ENCODE data around the gene CDK4. TPM values are rescaled to one million over a fixed set of nuclear protein-coding genes. Genes with fewer than 3 reads are reported as not detected.

Gene CDK4
- total RNA-seq, 1 experiment from 2014 or later: 156 TPM

DNA sequence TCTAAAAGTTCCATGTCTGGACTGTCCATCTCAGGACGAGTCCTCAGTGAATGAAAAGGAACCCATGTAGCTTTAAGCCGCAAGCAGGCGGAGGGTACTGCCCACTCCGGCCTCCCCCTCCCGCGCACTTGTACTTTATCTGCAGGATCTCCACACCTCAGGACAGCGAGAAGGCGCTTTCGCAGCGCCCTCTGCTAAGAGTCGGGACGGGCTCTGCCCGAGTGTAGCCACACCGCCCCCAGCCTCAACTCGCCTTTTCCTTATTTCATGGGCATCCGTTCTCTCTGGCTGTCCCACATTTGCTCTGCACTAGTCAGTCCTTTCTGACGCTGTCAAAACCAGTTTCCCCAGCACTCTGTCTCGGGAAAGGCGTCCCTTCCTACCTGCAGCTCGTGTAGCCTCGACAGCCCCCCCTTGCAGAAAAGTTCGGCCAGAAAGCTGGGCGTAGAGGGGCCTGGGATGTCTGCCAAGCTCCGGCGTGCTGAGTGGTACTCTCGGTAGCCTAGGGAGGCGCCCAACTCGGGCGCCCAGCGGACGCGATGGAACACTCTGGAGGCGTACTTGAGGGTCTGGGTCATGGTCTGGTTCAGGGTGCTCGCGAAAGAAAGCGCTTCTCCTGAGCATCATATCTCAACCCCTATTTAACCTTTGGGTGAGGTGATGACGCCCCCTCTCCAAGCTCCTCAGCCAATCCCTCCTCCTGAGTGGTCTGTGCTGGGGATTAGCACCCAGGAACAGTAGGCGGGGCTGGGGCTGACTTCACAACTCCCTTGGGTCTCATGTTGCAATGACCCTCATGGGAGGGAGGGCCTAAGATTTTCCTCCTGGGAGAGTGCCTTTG is 14.6 kb upstream of the CDK4 start, which contains the start of gene CYP27B1:
Gene CYP27B1, minus strand, starts transcription at position 615 of the 841 bp plus-strand sequence. Its CDS starts 37 bp downstream, at position 578.
- DNase-seq: no peak
- no TSS peak for BruUV-seq (replicated peaks)
- Histone ChIP-seq H3K27ac (no peak within 1 kb of the TSS), H3K9me2 (ENCODE audit: insufficient read depth) (no peaks in the 10 kb centered on the region), H3K36me3 (ENCODE audit: low read depth) (no peaks in the 10 kb centered on the region), H3K9me3 (ENCODE audit: insufficient read depth, low read depth) (no peaks in the 10 kb centered on the region), H2AFZ (no peak within 1 kb of the TSS), H4K20me1 (ENCODE audit: insufficient read depth) (no peaks in the 10 kb centered on the region; the same call in 1 of the 2 replicates), H3K4me1 (replicated peaks; ENCODE audit: insufficient read depth) (no peaks in the 10 kb centered on the region; the same call in 1 of the 2 replicates), H3K4me3 (no peak within 1 kb of the TSS), H3F3A (ENCODE audit: insufficient read depth, low read depth) (peaks cover 4% of the 10 kb centered on the region; the same call in 1 of the 2 replicates), H3K27me3 (ENCODE audit: insufficient read depth, low read depth) (peaks cover 33% of the 10 kb centered on the region), H3K79me2 (ENCODE audit: low read depth) (peaks cover 11% of the 10 kb centered on the region; the same call in 1 of the 2 replicates), H3K4me2 (no peak within 1 kb of the TSS; the same call in 1 of the 2 replicates)
- POLR2A ChIA-PET (ENCODE audit: unreplicated experiment): interaction anchor here (0.5 to 0.7 kb wide), 2 partner anchors 13 to 48 kb away, joined by 4 to 6 read pairs; no protein-coding TSS in a partner anchor
- CTCF ChIA-PET: interaction anchor here (0.8 kb wide), 1 partner anchor 130 kb away, joined by 3 read pairs; no protein-coding TSS in a partner anchor
- TF ChIP-seq, protein P1, sequence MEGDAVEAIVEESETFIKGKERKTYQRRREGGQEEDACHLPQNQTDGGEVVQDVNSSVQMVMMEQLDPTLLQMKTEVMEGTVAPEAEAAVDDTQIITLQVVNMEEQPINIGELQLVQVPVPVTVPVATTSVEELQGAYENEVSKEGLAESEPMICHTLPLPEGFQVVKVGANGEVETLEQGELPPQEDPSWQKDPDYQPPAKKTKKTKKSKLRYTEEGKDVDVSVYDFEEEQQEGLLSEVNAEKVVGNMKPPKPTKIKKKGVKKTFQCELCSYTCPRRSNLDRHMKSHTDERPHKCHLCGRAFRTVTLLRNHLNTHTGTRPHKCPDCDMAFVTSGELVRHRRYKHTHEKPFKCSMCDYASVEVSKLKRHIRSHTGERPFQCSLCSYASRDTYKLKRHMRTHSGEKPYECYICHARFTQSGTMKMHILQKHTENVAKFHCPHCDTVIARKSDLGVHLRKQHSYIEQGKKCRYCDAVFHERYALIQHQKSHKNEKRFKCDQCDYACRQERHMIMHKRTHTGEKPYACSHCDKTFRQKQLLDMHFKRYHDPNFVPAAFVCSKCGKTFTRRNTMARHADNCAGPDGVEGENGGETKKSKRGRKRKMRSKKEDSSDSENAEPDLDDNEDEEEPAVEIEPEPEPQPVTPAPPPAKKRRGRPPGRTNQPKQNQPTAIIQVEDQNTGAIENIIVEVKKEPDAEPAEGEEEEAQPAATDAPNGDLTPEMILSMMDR (conservative IDR thresholded peaks at IDR 0.05): no peak
- no peak for TF ChIP-seq EZH2 (IDR thresholded peaks at IDR 0.05; ENCODE audit: low read depth)
- intact Hi-C loops (cut with micrococcal nuclease; ENCODE audit: unreplicated experiment): no loop called here

DNA sequence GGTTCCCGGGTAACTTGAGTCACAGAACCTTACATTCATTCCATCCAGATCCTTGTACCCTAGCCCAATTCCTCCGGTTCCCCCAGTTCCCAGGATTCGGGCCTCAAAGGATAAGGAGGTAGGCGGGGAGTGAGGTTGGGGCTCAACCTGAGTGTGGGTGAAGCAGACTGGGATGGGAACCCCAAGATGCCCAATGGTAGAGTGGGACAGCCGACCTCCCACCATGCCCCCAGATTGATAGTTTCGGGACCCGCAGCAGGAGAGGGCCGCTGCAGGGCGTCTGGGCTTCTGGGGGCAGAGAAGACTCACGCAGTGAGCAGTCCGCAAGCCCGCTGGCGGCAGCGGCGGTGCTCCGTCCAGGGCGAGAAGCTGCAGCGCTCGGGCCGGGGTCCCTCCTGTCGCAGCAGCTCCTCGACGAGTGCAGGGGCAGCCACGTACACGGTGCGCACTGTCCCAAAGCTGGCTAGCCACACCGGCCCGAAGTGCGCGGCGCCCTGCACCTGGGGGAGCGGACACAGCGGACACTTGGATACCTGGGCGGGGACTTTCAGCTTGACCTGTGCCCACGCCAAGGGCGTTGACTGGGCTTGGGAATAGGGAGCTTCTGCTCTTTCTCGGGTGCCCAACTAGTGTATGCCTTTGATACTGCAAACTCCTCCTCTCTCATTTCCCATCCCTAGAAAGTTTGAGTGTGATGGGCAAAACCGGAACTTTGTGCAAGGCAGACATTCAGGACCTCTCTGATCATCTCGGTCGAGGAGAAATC is 13.8 kb upstream of the CDK4 start:
- no TSS peak for BruUV-seq (replicated peaks)
- Histone ChIP-seq H2AFZ (no peak overlapping the region), H3K9me3 (ENCODE audit: insufficient read depth, low read depth) (no peaks in the 10 kb centered on the region), H3K4me2 (peak overlapping the region; percentile 51), H3K36me3 (ENCODE audit: low read depth) (no peaks in the 10 kb centered on the region), H3K4me3 (no peak overlapping the region), H3K79me2 (ENCODE audit: low read depth) (peaks cover 6% of the 10 kb centered on the region; the same call in 1 of the 2 replicates), H3K9me2 (ENCODE audit: insufficient read depth) (no peaks in the 10 kb centered on the region), H3F3A (ENCODE audit: insufficient read depth, low read depth) (peaks cover 4% of the 10 kb centered on the region; the same call in 1 of the 2 replicates), H4K20me1 (ENCODE audit: insufficient read depth) (no peaks in the 10 kb centered on the region; the same call in 1 of the 2 replicates), H3K4me1 (replicated peaks; ENCODE audit: insufficient read depth) (no peaks in the 10 kb centered on the region; the same call in 1 of the 2 replicates), H3K27me3 (ENCODE audit: insufficient read depth, low read depth) (peaks cover 33% of the 10 kb centered on the region), H3K27ac (no peak overlapping the region)
- TF ChIP-seq, protein P1 (conservative IDR thresholded peaks at IDR 0.05): no peak
- TF ChIP-seq EZH2 (IDR thresholded peaks at IDR 0.05; ENCODE audit: low read depth): no peak
- CTCF ChIA-PET: interaction anchor here (0.8 kb wide), 1 partner anchor 131 kb away, joined by 3 read pairs; no protein-coding TSS in a partner anchor
- intact Hi-C loops (cut with micrococcal nuclease; ENCODE audit: unreplicated experiment): no loop called here
- POLR2A ChIA-PET (ENCODE audit: unreplicated experiment): interaction anchor here (0.5 kb wide), 1 partner anchor 12 kb away, joined by 6 read pairs; no protein-coding TSS in a partner anchor
- DNase-seq: peak in 1 of 2 experiments; percentile 25

All from PC-9 (cell line).